GM13977 (cell line): ENCODE results near the gene MACROD2.

Experiments
- DNase-seq: peaks from one replicate; pipeline ENCODE4 v3.0.0; 2012; ENCODE audit warnings: low spot score
- CTCF ChIP-seq: IDR thresholded peaks from 2 replicates; pipeline ENCODE4 v1.5.1; 2012; ENCODE audit warnings: mild to moderate bottlenecking, control low read depth; ENCODE audit not compliant: insufficient read depth; ENCODE audit errors: extremely low read depth, missing control alignments
- in situ Hi-C: fragments of 300-500 bp; cut with MboI; formaldehyde crosslinking; loops from one replicate; pipeline ENCODE4 v1.12.0; 2022; ENCODE audit warnings: low sequenced_read_pairs, low pct_unique_long_range_greater_than_20kb, mixed read lengths, inconsistent platforms; ENCODE audit not compliant: unreplicated experiment

The MACROD2 gene

GRCh38 chr20:15916623-15917022, 1921.3 kb downstream of the MACROD2 start:
- in situ Hi-C loops = no loop called here
- DNase-seq = no peak
- TF ChIP-seq CTCF = no peak

- in situ Hi-C loops = no loop called here
- DNase-seq = no peak
- no peak for TF ChIP-seq CTCF
These were observed 1922.0 kb downstream of the MACROD2 start for GRCh38 chr20:15917283-15917682.

- DNase-seq = no peak
- TF ChIP-seq CTCF = no peak
- in situ Hi-C loops = no loop called here
These were observed 1923.3 kb downstream of the MACROD2 start for GRCh38 chr20:15918631-15919030.

GRCh38 chr20:15919118-15919517, 1923.8 kb downstream of the MACROD2 start:
- no peak for DNase-seq
- no peak for TF ChIP-seq CTCF
- in situ Hi-C loops = no loop called here

- no peak for TF ChIP-seq CTCF
- no peak for DNase-seq
- in situ Hi-C loops = no loop called here
These were observed 1926.6 kb downstream of the MACROD2 start for GRCh38 chr20:15921930-15922329.

GRCh38 chr20:15922556-15922955, 1927.2 kb downstream of the MACROD2 start:
- no peak for TF ChIP-seq CTCF
- in situ Hi-C loops = no loop called here
- DNase-seq = no peak
